Epithelial cell of proximal tubule (primary cell): ENCODE results near the gene IGSF3. TPM values are rescaled to one million over a fixed set of nuclear protein-coding genes. Genes with fewer than 3 reads are reported as not detected.

ENCODE experiments used
- DNase-seq: peaks from one replicate; pipeline ENCODE4 v3.0.0-alpha.2; 2011; ENCODE audit warnings: low read depth
- H3K4me3 ChIP-seq: 2 replicates; pipeline ENCODE4 v1.5.1; 2011; ENCODE audit warnings: low read depth, mild to moderate bottlenecking, low read length
- total RNA-seq: library from RNA; depleted of rRNA; stranded (reverse); fragments of >200 nt; gene quantifications from 2 replicates; pipeline ENCODE4 v1.2.3, GENCODE V29; 2015
- TF ChIP-seq, protein P1 (sequence below): conservative IDR thresholded peaks from 2 replicates; pipeline ENCODE4 v1.5.1; 2012; ENCODE audit warnings: low read depth, mild to moderate bottlenecking, low read length

The IGSF3 gene
- total RNA-seq, 1 donor from 2014 or later: 21.4 TPM

DNA sequence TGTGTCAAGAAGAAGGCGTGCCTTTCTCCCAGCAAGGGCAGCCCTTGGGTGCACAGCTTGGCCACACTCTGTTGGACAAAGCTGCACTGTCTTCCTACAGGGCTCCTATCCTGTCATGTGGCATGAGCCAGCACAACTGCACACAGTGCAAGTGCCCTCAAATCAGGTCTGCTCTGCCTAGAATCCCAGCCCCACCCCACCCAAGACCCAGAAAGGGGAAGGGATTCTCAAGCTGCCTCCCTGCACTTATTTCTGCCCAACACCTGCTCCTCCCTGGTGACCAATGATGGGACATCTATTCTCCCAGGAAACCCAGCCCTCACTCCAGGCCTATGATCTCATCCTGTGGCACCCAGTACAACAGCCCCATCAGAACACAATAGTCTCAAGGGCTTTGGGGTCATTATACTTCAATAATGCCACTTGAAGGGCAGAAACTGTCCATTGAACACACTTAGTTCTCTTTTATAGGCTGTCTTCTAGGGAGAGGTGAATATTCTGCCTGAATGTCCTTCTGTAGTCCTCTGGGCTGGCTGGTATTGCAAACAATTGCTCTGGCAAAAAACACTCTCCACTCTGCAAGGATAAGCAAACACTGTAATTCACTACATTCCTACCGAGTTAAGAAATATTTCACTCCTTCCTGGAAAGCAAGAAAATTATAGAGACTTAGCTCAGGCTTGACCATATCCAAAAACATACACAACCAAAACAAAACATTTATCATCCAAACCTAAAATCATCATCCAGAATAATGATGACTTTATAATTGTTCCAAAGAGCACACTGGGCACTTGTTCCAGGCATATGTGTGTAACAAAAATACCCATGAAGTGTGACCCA is 43.1 kb upstream of the IGSF3 start:
- no peak for DNase-seq
- H3K4me3 ChIP-seq: no peak overlapping the region
- TF ChIP-seq, protein P1, sequence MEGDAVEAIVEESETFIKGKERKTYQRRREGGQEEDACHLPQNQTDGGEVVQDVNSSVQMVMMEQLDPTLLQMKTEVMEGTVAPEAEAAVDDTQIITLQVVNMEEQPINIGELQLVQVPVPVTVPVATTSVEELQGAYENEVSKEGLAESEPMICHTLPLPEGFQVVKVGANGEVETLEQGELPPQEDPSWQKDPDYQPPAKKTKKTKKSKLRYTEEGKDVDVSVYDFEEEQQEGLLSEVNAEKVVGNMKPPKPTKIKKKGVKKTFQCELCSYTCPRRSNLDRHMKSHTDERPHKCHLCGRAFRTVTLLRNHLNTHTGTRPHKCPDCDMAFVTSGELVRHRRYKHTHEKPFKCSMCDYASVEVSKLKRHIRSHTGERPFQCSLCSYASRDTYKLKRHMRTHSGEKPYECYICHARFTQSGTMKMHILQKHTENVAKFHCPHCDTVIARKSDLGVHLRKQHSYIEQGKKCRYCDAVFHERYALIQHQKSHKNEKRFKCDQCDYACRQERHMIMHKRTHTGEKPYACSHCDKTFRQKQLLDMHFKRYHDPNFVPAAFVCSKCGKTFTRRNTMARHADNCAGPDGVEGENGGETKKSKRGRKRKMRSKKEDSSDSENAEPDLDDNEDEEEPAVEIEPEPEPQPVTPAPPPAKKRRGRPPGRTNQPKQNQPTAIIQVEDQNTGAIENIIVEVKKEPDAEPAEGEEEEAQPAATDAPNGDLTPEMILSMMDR: no peak

- H3K4me3 ChIP-seq: no peak overlapping the region
- no peak for DNase-seq
- TF ChIP-seq, protein P1: no peak
Measured at GRCh38 chr1:116709666-116710167, 42.2 kb upstream of the IGSF3 start.

GRCh38 chr1:116708255-116708900 is 40.8 kb upstream of the IGSF3 start:
- no peak overlapping the region for H3K4me3 ChIP-seq
- DNase-seq: no peak
- TF ChIP-seq, protein P1: no peak

- TF ChIP-seq, protein P1: no peak
- H3K4me3 ChIP-seq: no peak overlapping the region
- no peak for DNase-seq
Measured at GRCh38 chr1:116706841-116707240, 39.3 kb upstream of the IGSF3 start.

DNA sequence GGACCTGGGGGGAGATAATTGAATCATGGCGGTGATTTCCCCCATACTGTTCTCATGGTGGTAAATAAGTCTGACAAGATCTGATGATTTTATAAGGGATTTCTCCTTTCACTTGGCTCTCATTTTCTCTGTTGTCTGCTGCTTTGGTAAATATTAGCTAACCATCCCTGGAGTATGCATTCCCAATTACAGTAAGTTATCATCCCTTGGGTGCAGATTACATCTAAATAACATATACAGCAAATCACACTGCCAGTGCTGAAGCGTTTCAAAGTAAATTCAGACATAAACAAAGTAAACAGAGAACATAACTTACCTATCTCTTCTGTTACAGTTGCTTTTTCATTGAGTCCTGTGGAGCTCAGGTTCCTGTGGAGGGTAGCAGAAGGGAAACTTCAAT is 38.6 kb upstream of the IGSF3 start:
- TF ChIP-seq, protein P1: no peak
- no peak overlapping the region for H3K4me3 ChIP-seq
- DNase-seq: no peak

- TF ChIP-seq, protein P1: no peak
- no peak for DNase-seq
- H3K4me3 ChIP-seq: no peak overlapping the region
Measured at GRCh38 chr1:116704278-116704677, 36.7 kb upstream of the IGSF3 start.
